ENCODE data around the gene MBP. TPM values are rescaled to one million over a fixed set of nuclear protein-coding genes. Genes with fewer than 3 reads are reported as not detected.

MBP gene
- total RNA-seq, 2 donors from 2014 or later = 43.0 to 65.8 TPM

DNA sequence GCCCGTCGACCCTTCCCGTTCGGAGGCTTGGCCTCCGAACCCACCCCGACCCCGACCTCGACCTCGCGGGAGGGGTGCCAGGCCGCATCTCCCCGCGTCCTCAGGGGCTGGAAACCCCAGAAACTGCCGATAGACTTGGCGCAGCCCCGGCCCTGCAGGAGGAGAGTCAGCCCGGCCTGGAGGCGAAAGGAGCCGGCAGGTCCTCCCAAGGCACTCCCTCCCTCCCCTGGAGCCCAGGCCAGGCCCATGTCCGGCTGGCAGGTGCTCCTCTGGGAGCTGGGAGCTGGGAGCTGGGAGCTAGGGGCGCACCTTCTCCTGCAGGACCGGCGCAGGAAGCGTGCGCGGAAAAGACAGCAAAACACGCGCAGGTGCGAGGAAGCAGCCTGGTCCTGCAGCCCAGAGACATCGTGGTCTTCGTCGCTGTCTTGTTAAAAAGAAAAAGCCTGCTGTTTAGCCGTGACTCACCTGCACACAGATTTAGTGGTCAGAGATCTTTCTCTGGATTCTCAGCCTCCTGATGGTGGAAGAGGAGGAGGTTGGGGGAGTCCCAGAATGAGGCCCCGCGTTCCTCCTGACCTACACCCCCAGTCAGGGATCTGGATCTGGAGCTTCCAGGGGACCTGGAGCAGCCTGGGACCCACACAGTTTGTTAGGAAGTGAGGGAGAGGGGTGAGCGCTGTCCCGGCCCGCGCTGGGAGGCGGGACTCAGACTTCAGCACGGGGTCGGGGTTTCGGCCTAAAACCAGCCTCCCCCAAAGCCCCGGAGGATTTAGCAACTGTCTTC, 660 bp upstream of the MBP start:
- Histone ChIP-seq H3K9me3 (no peaks in the 10 kb centered on the region), H3K4me1 (peaks cover 12% of the 10 kb centered on the region), H3K27me3 (no peaks in the 10 kb centered on the region), H3K27ac (peak overlapping the region; percentile 97), H3K9ac (ENCODE audit: low read depth in 2 of 2, low read length in 2 of 2) (peak overlapping the region; percentile 73 to 95), H3K4me3 (peak overlapping the region; percentile 91), H3K36me3 (no peaks in the 10 kb centered on the region)
- peak; percentile 50 for DNase-seq
- intact Hi-C loops (cut with DNase I) = no loop called here
- TF ChIP-seq, protein P1, sequence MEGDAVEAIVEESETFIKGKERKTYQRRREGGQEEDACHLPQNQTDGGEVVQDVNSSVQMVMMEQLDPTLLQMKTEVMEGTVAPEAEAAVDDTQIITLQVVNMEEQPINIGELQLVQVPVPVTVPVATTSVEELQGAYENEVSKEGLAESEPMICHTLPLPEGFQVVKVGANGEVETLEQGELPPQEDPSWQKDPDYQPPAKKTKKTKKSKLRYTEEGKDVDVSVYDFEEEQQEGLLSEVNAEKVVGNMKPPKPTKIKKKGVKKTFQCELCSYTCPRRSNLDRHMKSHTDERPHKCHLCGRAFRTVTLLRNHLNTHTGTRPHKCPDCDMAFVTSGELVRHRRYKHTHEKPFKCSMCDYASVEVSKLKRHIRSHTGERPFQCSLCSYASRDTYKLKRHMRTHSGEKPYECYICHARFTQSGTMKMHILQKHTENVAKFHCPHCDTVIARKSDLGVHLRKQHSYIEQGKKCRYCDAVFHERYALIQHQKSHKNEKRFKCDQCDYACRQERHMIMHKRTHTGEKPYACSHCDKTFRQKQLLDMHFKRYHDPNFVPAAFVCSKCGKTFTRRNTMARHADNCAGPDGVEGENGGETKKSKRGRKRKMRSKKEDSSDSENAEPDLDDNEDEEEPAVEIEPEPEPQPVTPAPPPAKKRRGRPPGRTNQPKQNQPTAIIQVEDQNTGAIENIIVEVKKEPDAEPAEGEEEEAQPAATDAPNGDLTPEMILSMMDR (IDR thresholded peaks at IDR 0.05) = no peak

DNA sequence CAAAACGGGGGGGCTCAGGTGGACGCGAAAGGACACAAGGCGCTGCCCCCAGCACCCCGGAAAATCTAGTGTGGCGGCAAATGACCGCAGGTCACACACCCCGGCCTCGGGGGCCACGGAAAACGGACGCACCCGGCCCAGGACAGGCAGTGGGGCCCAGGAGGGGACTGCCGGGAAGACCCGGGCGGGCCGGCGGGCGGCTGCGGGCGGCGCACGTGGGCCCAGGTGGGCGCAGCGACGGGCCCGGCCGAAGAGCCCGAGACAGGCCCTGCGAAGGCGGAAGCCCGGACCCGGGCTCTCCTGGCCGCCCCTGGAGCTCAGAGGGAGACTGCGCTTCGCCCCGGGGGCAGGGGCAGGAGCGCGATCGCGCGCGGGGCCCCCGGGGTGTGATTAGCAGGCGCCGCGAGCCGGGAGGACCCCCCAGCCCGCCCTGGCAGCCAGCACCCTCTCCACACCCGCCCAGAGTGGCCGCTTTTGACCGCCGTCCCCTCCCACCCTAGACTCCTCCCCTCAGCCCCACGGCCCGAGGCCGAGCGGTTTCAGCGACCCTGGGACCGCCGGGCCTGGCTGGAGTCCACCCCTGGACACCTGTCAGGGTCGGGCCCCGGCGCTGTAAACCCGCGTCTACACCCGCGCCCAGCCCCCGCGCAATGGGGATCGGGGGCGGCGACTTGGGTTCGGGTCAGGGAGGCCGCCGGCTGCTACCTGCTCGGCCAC, 773 bp downstream of the MBP start:
- intact Hi-C loops (cut with DNase I) = no loop called here
- H3K9ac ChIP-seq (ENCODE audit: low read depth in 2 of 2, low read length in 2 of 2) = peak overlapping the region; percentile 94 to 95
- H3K9me3 ChIP-seq = no peaks in the 10 kb centered on the region
- TF ChIP-seq, protein P1 (IDR thresholded peaks at IDR 0.05) = no peak
- H3K27me3 ChIP-seq = no peaks in the 10 kb centered on the region
- peak overlapping the region; percentile 97 for H3K27ac ChIP-seq
- peaks cover 12% of the 10 kb centered on the region for H3K4me1 ChIP-seq
- H3K36me3 ChIP-seq = no peaks in the 10 kb centered on the region
- peak overlapping the region; percentile 91 for H3K4me3 ChIP-seq
- peak; percentile 84 for DNase-seq

DNA sequence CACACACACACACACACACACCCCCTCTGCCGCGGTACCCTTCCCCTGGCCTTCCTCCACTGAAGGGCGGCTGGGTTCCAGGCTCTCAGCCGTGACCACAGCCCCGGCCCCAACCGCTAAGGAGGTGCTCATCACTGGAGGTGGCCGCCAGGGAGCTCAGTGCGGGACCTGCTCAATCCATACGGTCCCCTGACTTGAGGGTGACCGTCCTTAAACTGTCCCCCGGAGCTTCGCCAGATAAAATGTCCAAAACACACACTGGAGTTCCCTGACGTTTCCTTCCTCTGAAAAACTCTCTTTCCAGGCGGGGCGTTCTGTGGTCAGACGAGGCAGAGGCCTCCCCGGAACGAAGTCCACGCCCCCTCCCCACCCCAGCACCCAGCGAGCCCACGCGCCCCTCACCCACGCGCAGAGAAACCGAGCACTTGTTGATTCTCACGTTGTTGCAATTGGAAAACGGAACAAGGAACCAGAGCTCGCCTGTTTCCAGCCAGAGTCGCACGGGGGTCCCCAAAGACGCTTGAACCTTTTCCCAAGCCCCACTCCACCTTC, 1.4 kb downstream of the MBP start:
- Histone ChIP-seq H3K9me3 (no peaks in the 10 kb centered on the region), H3K36me3 (no peaks in the 10 kb centered on the region), H3K27ac (peak overlapping the region; percentile 97), H3K4me3 (peak overlapping the region; percentile 91), H3K27me3 (no peaks in the 10 kb centered on the region), H3K4me1 (peaks cover 12% of the 10 kb centered on the region), H3K9ac (ENCODE audit: low read depth in 2 of 2, low read length in 2 of 2) (peak overlapping the region; percentile 94 to 95)
- DNase-seq = peak; percentile 53
- TF ChIP-seq, protein P1 (IDR thresholded peaks at IDR 0.05) = no peak
- intact Hi-C loops (cut with DNase I) = no loop called here

DNA sequence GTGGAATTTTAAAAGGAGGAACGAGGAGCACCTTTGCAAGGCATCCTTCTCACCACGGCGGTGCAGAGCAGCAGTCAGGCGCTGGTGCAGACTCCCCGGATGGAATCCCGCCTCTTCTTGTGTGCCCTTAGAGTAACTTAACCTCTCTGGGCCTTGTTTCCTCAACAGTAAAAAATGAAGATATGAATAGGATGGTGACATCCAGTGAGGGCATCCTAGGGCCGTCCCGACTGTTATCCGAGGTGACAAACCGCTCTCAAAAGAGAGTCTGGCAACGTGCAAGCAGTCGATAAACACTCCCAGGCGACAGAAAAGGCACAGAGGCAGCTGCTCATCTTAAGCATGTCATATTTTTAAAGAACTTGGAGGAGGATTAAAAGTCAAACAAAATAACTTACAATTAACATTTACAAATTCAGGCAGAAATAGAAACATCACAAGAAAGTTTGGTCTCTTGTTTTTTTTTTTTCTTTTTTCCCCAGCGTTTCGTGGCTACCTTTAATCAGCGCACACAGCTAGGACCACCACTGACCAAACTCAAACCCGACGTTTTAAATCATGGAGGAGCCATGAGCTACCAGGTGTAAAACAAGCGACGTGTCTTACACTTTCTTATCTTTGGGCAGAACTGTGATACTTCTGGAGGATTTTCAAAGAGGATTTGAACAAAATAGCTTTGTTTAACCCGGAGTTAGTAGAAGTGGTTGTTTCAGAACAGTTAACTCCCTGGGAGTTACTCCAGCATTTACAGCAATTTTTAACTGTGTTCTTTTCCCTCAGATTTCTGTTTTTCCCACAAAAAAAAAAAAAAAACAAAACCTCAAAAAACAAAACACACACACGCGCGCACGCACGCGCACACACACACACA, 2.1 kb downstream of the MBP start:
- H3K4me3 ChIP-seq = peak overlapping the region; percentile 91
- peaks cover 12% of the 10 kb centered on the region for H3K4me1 ChIP-seq
- H3K27ac ChIP-seq = peak overlapping the region; percentile 97
- no peaks in the 10 kb centered on the region for H3K9me3 ChIP-seq
- no peaks in the 10 kb centered on the region for H3K27me3 ChIP-seq
- intact Hi-C loops (cut with DNase I) = no loop called here
- TF ChIP-seq, protein P1 (IDR thresholded peaks at IDR 0.05) = no peak
- DNase-seq = no peak
- H3K36me3 ChIP-seq = no peaks in the 10 kb centered on the region
- peak overlapping the region; percentile 94 to 95 for H3K9ac ChIP-seq (ENCODE audit: low read depth in 2 of 2, low read length in 2 of 2)

DNA sequence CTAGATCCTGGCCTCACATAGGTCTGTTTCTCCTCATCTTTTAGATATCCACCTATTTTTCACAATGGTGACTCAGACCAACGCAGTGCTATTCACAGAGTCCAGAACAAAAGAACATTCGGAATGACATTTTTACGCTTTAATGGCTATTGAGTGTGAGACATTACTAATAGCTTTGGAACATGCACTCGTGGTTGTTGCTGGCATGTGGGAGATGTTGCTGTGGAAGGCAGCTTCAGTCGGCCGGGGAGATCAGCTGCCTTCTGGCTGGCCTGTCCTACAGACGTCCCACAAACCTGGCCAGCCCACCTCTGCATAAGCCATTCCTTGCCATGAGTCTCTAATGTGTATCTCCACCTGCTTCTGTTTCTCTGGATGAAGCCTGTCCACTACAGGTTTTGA, 3.4 kb downstream of the MBP start:
- Histone ChIP-seq H3K36me3 (no peaks in the 10 kb centered on the region), H3K27me3 (no peaks in the 10 kb centered on the region), H3K27ac (peak overlapping the region; percentile 74), H3K9me3 (no peaks in the 10 kb centered on the region), H3K4me1 (peaks cover 12% of the 10 kb centered on the region), H3K9ac (ENCODE audit: low read depth in 2 of 2, low read length in 2 of 2) (peak overlapping the region in 1 of 2 donors; percentile 55), H3K4me3 (no peak overlapping the region)
- no peak for DNase-seq
- intact Hi-C loops (cut with DNase I) = no loop called here
- TF ChIP-seq, protein P1 (IDR thresholded peaks at IDR 0.05) = no peak
